SK-N-SH (cell line): ENCODE data around the gene BMP7.

Experiments used
- CTCF ChIP-seq: fragments of 200-600 bp; sonication (generic); IDR thresholded peaks from 2 replicates; pipeline ENCODE4 v1.6.1; 2017; ENCODE audit warnings: antibody characterized with exemption, mild to moderate bottlenecking, moderate library complexity
- RAD21 ChIP-seq: IDR thresholded peaks from 2 replicates; pipeline ENCODE4 v1.6.1; 2012; ENCODE audit warnings: mild to moderate bottlenecking, low read length
- RXRA ChIP-seq: IDR thresholded peaks from 2 replicates; pipeline ENCODE4 v1.4.0; 2012; ENCODE audit warnings: low read depth, mild to moderate bottlenecking, borderline replicate concordance

- TF ChIP-seq RXRA (no peak), RAD21 (no peak), CTCF (no peak)
Observed at GRCh38 chr20:57230247-57230646, 36.2 kb downstream of the BMP7 start.
